HepG2 (cell line): ENCODE results near the gene GPRC5B. TPM values are rescaled to one million over a fixed set of nuclear protein-coding genes. Genes with fewer than 3 reads are reported as not detected.
A peak's percentile ranks its signal among the peaks of the same experiment; 100 is the strongest.

Experiments
- ARID3A ChIP-seq: IDR thresholded peaks from 2 replicates; pipeline ENCODE4 v1.6.1; 2012; ENCODE audit warnings: low read depth, low read length, improper control_type of control experiment
- ARNT2 ChIP-seq: sonication (generic); formaldehyde crosslinking; IDR thresholded peaks from 2 replicates; pipeline ENCODE4 v1.8.0; 2022; ENCODE audit warnings: mild to moderate bottlenecking, low read depth, missing genetic modification reagents, moderate library complexity
- FOXO1 ChIP-seq: sonication (generic); formaldehyde crosslinking; IDR thresholded peaks from 2 replicates; pipeline ENCODE4 v1.4.0; 2020; ENCODE audit warnings: missing genetic modification reagents
- HHEX ChIP-seq: IDR thresholded peaks from 2 replicates; pipeline ENCODE4 v1.6.1; 2016; ENCODE audit warnings: control low read depth
- KAT8 ChIP-seq: IDR thresholded peaks from 2 replicates; pipeline ENCODE4 v1.6.1; 2016; ENCODE audit warnings: missing genetic modification reagents, missing compliant biosample characterization
- KDM1A ChIP-seq: IDR thresholded peaks from 2 replicates; pipeline ENCODE4 v1.6.1; 2016; ENCODE audit warnings: missing compliant biosample characterization
- MED1 ChIP-seq: sonication (generic); formaldehyde crosslinking; IDR thresholded peaks from 2 replicates; pipeline ENCODE4 v1.4.0; 2020; ENCODE audit warnings: missing genetic modification reagents
- MXI1 ChIP-seq: IDR thresholded peaks from 3 replicates; pipeline ENCODE4 v1.6.1; 2012; ENCODE audit warnings: low read depth, low read length, inconsistent platforms, borderline replicate concordance
- NFIC ChIP-seq: IDR thresholded peaks from 2 replicates; pipeline ENCODE4 v1.6.1; 2012; ENCODE audit warnings: mild to moderate bottlenecking, low read length, inconsistent platforms
- TARDBP ChIP-seq: sonication (generic); formaldehyde crosslinking; IDR thresholded peaks from 2 replicates; pipeline ENCODE4 v1.8.0; 2022; ENCODE audit warnings: mild to moderate bottlenecking, missing genetic modification reagents
- TGIF2 ChIP-seq: IDR thresholded peaks from 2 replicates; pipeline ENCODE4 v1.6.1; 2016; ENCODE audit warnings: control low read depth, missing compliant biosample characterization
- ZBED4 ChIP-seq: sonication (generic); formaldehyde crosslinking; IDR thresholded peaks from 2 replicates; pipeline ENCODE4 v1.4.0; 2020; ENCODE audit warnings: missing genetic modification reagents, borderline replicate concordance
- ZFP37 ChIP-seq: sonication (generic); formaldehyde crosslinking; IDR thresholded peaks from 2 replicates; pipeline ENCODE4 v1.4.0; 2020; ENCODE audit warnings: missing genetic modification reagents, borderline replicate concordance
- ZFP82 ChIP-seq: sonication (generic); formaldehyde crosslinking; IDR thresholded peaks from 2 replicates; pipeline ENCODE4 v1.5.1; 2020; ENCODE audit warnings: mild to moderate bottlenecking, missing genetic modification reagents, borderline replicate concordance
- ZFY ChIP-seq: sonication (generic); formaldehyde crosslinking; IDR thresholded peaks from 2 replicates; pipeline ENCODE4 v1.4.0; 2020; ENCODE audit warnings: missing genetic modification reagents
- ZMYM3 ChIP-seq: sonication (generic); formaldehyde crosslinking; IDR thresholded peaks from 2 replicates; pipeline ENCODE4 v1.5.1; 2020; ENCODE audit warnings: mild to moderate bottlenecking, missing genetic modification reagents
- ZNF292 ChIP-seq: sonication (generic); formaldehyde crosslinking; IDR thresholded peaks from 2 replicates; pipeline ENCODE4 v1.8.1; 2022; ENCODE audit warnings: mild to moderate bottlenecking, low read depth, missing genetic modification reagents, borderline replicate concordance
- ZNF546 ChIP-seq: sonication (generic); formaldehyde crosslinking; conservative IDR thresholded peaks from 2 replicates; pipeline ENCODE4 v1.8.1; 2023; ENCODE audit warnings: mild to moderate bottlenecking, missing genetic modification reagents
- ZNF772 ChIP-seq: sonication (generic); formaldehyde crosslinking; IDR thresholded peaks from 2 replicates; pipeline ENCODE4 v1.5.0; 2020; ENCODE audit warnings: mild to moderate bottlenecking, missing genetic modification reagents
- polyA plus RNA-seq, 8 experiments: library from polyadenylated mRNA; depleted of rRNA in 3 of 8; stranded (reverse) in 7 of 8; unstranded in 1 of 8; fragments of >200 nt; fragmentation: Illumina TruSeq in 4 of 8; extraction: Trizol in 4 of 8; gene quantifications; 2 replicates each; pipeline versions ENCODE4 v1.2.1 to v1.2.3, GENCODE V29; 2011 to 2016; ENCODE audit warnings: low read depth in 4 of 8, missing spikeins in 1 of 8, mixed read lengths in 1 of 8; ENCODE audit not compliant: insufficient read depth in 1 of 8
- total RNA-seq, 5 experiments: library from RNA; depleted of rRNA; stranded (reverse); fragments of >200 nt; fragmentation: Illumina TruSeq; extraction: Trizol; gene quantifications; 2 replicates each; pipeline ENCODE4 v1.2.3, GENCODE V29; 2016; ENCODE audit warnings: low read depth in 1 of 5
- TF ChIP-seq, protein P1 (sequence below): sonication (generic); formaldehyde crosslinking; IDR thresholded peaks from 2 replicates; pipeline ENCODE4 v1.5.0; 2020; ENCODE audit warnings: missing genetic modification reagents, mild to moderate bottlenecking, borderline replicate concordance
- TF ChIP-seq, protein P2 (sequence below): IDR thresholded peaks from 2 replicates; pipeline ENCODE4 v1.6.1; 2016; ENCODE audit warnings: missing biosample characterization, missing genetic modification reagents, low read depth

Gene GPRC5B
- total and polyA plus RNA-seq, 2 of the 13 experiments (the other 11 are each of a cell fraction or from before 2014, with no cell fraction given) = 0.46 to 0.53 TPM

DNA sequence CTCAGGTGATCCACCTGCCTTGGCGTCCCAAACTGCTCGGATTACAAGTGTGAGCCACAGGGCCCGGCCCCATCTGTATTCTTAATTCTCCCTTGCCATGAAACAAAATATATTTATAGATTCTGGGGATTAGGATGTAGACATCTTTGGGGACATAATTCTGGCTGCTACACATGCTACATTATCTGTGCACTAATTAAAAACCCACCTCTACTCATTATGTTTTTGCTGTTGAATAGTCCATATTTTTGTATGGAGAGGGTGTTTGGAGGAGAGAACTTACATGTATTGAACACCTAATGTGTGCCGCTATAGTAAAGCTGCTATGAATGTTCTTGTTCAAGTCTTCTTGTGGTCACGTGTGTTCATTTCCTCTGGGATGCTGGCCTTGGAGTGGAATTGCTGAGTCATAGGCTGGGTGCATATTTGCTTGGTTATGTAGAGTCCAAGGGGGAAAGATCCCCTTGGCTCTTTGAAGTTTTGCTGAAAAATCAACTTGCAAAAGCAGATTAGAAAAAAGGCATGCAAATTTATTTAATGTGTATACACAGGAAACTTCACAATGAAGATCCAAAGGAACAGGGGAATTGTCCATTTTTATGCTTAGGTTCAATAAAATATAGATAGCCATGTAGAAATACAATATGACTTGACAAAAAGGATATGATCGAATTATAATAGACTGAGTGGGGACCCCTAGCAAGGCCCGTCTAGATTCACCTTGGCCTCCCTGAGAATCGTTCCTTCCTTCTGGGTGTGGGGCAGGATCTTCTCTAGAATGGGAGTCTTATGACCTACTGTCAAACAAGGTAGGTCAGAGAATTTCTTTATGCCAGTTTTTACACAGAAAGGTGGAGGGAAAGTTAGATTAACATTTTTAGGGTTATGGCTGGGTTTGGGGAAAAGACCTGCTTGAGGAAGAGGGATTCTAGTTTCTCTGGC lies 42.1 kb upstream of the GPRC5B start (continued):
- TF ChIP-seq ZFP82 = peak; percentile 28; the same call in 1 of the 2 replicates
- TF ChIP-seq MXI1 = peak; percentile 41; the same call in 1 of the 3 replicates
- peak; percentile 84 for TF ChIP-seq MED1 (CRISPR knock-in tag)
- peak; percentile 50; the same call in 1 of the 2 replicates for TF ChIP-seq NFIC
- 0 out of 2 replicates have a peak, but pooled peaks have one; percentile 21 for TF ChIP-seq ZNF292 (CRISPR knock-in tag)
- no peak for TF ChIP-seq ZNF546 (CRISPR knock-in tag)
- TF ChIP-seq, protein P1, sequence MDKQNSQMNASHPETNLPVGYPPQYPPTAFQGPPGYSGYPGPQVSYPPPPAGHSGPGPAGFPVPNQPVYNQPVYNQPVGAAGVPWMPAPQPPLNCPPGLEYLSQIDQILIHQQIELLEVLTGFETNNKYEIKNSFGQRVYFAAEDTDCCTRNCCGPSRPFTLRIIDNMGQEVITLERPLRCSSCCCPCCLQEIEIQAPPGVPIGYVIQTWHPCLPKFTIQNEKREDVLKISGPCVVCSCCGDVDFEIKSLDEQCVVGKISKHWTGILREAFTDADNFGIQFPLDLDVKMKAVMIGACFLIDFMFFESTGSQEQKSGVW (CRISPR knock-in tag) = no peak
- peak; percentile 92 for TF ChIP-seq ARID3A
- TF ChIP-seq ZNF772 = no peak
- TF ChIP-seq ZBED4 (CRISPR knock-in tag) = no peak
- peak; percentile 33; the same call in 1 of the 2 replicates for TF ChIP-seq TARDBP (CRISPR knock-in tag)
- no peak for TF ChIP-seq ARNT2 (CRISPR knock-in tag)
- no peak for TF ChIP-seq HHEX (CRISPR knock-in tag)
- TF ChIP-seq, protein P2, sequence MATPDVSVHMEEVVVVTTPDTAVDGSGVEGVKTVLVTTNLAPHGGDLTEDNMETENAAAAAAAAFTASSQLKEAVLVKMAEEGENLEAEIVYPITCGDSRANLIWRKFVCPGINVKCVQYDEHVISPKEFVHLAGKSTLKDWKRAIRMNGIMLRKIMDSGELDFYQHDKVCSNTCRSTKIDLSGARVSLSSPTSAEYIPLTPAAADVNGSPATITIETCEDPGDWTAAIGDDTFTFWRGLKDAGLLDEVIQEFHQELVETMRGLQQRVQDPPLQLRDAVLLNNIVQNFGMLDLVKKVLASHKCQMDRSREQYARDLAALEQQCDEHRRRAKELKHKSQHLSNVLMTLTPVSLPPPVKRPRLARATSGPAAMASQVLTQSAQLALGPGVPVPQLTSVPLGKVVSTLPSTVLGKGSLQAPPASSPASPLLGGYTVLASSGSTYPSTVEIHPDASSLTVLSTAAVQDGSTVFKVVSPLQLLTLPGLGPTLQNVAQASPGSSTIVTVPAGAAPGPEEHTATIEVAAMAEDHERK (CRISPR knock-in tag) = no peak
- TF ChIP-seq KDM1A = 0 out of 2 replicates have a peak, but pooled peaks have one; percentile 22
- 0 out of 2 replicates have a peak, but pooled peaks have one; percentile 23 for TF ChIP-seq ZFY (CRISPR knock-in tag)
- peak; percentile 32; the same call in 1 of the 2 replicates for TF ChIP-seq ZMYM3
- TF ChIP-seq FOXO1 (CRISPR knock-in tag) = peak; percentile 51; the same call in 1 of the 2 replicates
- TF ChIP-seq TGIF2 (CRISPR knock-in tag) = no peak
- TF ChIP-seq KAT8 (CRISPR knock-in tag) = peak; percentile 54; the same call in 1 of the 2 replicates
- 0 out of 2 replicates have a peak, but pooled peaks have one; percentile 33 for TF ChIP-seq ZFP37 (CRISPR knock-in tag)
